Adrenal gland (tissue), 5 donors: ENCODE results near the gene A4GALT.

Experiments
- POLR2A ChIP-seq, 2 donors: fragments of 450-650 bp; IDR thresholded peaks; one replicate each; pipeline ENCODE4 v1.6.1; 2017; ENCODE audit warnings: antibody characterized with exemption in 2 of 2, mild to moderate bottlenecking in 2 of 2, moderate library complexity in 1 of 2
- TF ChIP-seq, protein P1 (sequence below), 6 experiments: fragments of 450-650 bp in 4 of 6; fragments of 200-600 bp in 2 of 6; sonication (generic) in 1 of 6; IDR thresholded peaks; 1 replicate in 5 of 6; 2 replicates in 1 of 6; pipeline versions ENCODE4 v1.5.1 to v1.8.0; 2016 to 2021; ENCODE audit warnings: antibody characterized with exemption in 6 of 6, mild to moderate bottlenecking in 2 of 6, moderate library complexity in 1 of 6
- donor health status: DM: no; HTN: no; CAD: no.

DNA sequence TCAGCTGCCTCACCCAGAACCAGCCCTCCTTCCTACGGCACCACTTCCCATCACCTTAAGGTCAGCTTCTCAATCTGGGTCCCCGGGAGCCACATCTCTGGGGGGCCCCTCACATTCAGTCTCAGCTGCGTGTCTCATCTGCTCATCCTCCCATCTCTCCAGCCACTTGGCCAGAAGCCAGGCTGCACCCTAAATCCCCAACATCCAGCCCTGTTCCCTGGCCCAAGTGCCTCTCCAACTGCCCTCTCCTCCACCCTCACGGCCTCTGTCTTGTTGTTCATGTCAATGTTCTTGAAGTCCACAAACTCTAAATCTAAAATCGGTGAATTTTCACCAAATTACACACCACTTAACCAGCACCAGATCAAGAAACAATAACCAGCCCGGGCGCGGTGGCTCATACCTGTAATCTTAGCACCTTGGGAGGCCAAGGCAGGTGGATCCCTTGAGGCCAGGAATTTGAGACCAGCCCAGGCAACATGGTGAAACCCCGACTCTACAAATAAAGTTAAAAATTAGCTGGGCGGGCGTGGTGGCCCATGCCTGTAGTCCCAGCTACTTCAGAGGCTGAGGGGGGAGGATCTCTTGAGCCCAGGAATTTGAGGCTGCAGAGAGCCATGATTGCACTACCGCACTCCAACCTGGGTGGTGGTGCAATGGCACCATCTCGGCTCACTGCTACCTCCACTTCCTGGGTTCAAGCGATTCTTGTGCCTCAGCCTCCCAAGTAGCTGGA lies 33.7 kb downstream of the A4GALT start:
- no peak for TF ChIP-seq POLR2A (IDR thresholded peaks at IDR 0.05)
- TF ChIP-seq, protein P1, sequence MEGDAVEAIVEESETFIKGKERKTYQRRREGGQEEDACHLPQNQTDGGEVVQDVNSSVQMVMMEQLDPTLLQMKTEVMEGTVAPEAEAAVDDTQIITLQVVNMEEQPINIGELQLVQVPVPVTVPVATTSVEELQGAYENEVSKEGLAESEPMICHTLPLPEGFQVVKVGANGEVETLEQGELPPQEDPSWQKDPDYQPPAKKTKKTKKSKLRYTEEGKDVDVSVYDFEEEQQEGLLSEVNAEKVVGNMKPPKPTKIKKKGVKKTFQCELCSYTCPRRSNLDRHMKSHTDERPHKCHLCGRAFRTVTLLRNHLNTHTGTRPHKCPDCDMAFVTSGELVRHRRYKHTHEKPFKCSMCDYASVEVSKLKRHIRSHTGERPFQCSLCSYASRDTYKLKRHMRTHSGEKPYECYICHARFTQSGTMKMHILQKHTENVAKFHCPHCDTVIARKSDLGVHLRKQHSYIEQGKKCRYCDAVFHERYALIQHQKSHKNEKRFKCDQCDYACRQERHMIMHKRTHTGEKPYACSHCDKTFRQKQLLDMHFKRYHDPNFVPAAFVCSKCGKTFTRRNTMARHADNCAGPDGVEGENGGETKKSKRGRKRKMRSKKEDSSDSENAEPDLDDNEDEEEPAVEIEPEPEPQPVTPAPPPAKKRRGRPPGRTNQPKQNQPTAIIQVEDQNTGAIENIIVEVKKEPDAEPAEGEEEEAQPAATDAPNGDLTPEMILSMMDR (IDR thresholded peaks at IDR 0.05) = no peak
